ENCODE measurements around the gene PLXNB2. TPM values are rescaled to one million over a fixed set of nuclear protein-coding genes. Genes with fewer than 3 reads are reported as not detected.

Gene PLXNB2
- total RNA-seq, 3 donors from 2014 or later = 4.0 to 4.8 (median 4.7) TPM

DNA sequence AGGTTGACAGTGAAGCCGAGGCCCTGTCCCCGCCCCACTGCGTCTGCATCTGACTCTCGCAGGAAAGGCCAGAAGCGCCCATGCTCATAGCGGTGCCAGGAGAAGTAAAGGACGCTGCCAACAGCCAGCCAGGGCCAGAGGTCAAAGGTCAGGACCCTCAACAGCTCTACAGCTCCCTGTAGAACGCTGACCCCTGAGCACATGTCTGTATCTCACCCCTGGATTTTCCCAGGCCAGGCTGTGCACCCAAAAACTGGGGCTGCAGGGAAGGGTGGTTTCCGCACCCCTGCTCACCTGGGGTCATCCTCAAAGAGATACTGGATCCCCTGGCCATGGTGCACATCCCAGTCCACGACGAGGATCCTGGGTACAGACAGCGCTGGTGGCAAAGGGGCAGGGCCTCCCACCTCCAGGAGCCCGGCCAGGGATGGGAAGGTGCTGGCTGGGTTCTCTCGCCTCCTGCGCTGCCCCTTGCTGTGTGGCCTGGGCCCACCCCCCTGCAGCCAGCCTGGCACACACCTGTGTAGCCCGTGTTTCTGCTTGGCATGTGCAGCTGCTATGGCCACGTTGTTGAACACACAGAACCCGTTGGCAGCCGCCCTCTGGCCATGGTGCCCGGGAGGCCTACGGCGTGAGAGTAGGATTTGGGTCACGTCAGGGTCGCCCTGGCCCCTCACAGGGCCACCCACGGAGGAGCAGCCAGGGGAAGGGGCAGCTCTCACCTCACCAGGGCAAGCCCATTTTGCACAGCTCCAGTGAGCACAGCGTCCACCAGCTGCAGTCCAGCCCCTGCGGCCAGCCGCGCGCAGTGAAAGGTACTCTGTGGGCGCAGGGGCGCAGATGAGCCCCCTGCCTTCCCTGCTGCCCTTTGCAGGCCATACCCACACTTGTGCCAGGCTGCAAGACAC lies 57.9 kb downstream of the PLXNB2 start:
- H3K4me3 Mint-ChIP-seq = peak overlapping the region; percentile 78
- DNase-seq (no peak), ATAC-seq (no peak)

DNA sequence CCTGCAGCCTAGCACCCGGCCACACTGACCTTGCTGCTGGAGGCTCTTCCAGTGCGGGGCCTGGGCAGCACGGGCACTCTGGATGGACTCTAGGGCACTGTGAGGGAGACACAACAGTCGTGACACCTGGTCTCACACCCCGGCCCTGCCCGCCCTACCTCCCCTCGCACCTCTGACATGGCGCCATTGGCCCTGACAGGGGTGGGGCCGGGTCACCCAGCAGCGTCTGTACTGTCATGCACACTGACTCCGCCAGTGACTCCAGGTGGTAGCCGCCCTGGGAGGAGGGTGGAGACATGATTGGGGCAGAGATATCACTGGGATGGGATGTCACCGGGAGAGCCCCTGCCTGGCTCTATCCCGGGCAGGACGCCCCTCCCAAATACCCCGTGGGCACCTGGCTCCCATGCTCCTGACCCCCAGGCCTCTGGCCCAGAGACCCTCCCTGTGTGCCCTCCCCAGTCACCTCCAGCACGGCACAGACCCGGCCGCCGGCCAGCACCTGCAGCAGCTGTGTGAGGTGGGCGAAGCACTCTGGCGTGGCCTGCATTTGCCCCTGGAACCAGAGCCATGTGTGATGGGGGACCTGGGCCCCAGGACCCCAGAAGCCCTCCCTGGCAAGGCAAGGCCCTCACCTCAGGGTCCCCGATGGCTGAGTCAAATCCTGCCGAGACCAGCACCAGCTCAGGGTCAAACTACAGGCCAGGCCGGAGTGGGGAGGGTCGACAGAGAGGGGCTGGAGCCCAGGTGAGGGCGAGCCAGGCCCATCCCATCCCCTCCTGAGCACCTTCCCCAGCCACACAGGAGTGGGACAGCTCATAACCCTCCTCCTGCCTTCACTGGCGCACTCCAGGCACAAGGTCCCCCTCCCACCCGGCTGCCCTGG lies 59.0 kb downstream of the PLXNB2 start:
- DNase-seq = no peak
- no peaks in the 10 kb centered on the region for H3K9me3 Mint-ChIP-seq
- ATAC-seq = no peak
- H3K4me1 Mint-ChIP-seq (ENCODE audit: low read depth) = peaks cover 27% of the 10 kb centered on the region
- peaks cover 2% of the 10 kb centered on the region for H3K36me3 Mint-ChIP-seq (ENCODE audit: insufficient read depth)
- H3K27me3 Mint-ChIP-seq (ENCODE audit: low read depth) = no peaks in the 10 kb centered on the region
- no peak overlapping the region for H3K4me3 Mint-ChIP-seq

More for the DNA sequence above, 57.9 kb downstream of the PLXNB2 start:
- peaks cover 22% of the 10 kb centered on the region for H3K4me1 Mint-ChIP-seq (ENCODE audit: low read depth)
- peaks cover 2% of the 10 kb centered on the region for H3K36me3 Mint-ChIP-seq (ENCODE audit: insufficient read depth)
- no peaks in the 10 kb centered on the region for H3K9me3 Mint-ChIP-seq
- H3K27me3 Mint-ChIP-seq (ENCODE audit: low read depth) = no peaks in the 10 kb centered on the region

DNA sequence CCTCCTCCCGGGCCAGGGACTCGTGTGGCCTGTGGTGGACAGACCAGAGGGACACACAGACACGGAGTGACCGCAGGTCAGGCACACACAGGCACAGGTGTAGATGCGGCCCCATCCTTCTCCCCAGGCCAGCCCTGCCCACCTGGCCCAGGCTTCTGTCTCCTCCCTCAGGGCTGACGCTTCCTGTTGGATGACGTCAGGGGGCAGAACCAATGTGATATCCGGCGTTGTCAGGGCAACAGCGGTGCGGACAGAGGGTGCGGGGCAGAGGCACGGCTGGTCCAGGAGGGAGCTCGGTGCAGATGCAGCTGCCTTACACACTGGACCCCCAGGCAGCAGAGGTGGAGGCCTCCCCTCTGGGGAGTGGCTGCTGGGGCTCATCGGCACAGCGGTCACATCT lies 59.7 kb downstream of the PLXNB2 start:
- Mint-ChIP-seq H3K4me3 (peak overlapping the region; percentile 40), H3K9me3 (no peaks in the 10 kb centered on the region), H3K36me3 (ENCODE audit: insufficient read depth) (peaks cover 2% of the 10 kb centered on the region), H3K4me1 (ENCODE audit: low read depth) (peaks cover 30% of the 10 kb centered on the region), H3K27me3 (ENCODE audit: low read depth) (no peaks in the 10 kb centered on the region)
- DNase-seq (no peak), ATAC-seq (no peak)

DNA sequence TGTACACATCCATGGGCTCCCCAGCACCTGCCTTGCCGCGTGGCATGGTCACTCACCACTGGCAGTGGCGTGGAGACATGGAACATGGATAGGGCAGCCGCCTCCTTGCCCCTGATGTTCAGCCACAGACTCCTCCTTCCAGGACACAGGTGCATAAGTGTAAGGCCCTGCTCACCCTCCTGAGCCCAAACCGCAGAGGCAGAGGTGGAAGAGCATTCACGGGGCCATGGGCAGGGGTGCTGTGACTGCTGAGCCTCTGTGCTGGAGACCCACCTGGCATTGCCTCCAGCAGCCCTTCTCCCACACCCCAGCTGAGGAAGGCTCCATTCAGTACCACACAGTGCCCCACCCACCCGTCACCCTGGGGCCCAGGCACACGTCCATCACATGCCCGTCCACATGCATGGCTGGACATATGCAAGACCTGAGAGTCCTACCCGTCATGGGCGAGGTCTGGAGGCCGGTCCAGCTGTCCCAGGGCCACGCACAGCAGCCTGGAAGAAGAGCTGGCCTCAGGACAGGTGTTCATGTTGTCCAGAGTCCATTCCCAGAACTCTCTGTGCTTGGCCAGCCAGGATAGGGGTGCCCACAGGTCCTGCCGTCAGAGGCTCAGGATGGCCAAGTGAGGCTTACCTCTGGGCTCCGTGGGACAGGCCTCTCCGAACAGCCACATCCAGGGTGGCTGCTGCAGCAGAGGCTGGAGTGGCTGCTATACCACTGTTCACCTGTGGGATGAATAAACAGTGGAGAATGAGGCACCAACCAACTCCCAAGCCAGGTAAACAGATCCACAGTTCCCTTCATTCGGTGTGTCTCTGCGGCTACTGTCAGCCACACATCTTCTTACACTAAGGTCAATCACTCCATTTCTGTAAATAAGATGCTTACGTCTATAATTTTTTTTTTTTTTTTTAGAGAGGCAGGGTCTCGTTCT lies 60.9 kb downstream of the PLXNB2 start:
- Mint-ChIP-seq H3K4me3 (peak overlapping the region; percentile 100), H3K36me3 (ENCODE audit: insufficient read depth) (peaks cover 2% of the 10 kb centered on the region), H3K9me3 (no peaks in the 10 kb centered on the region), H3K4me1 (ENCODE audit: low read depth) (peaks cover 38% of the 10 kb centered on the region), H3K27me3 (ENCODE audit: low read depth) (no peaks in the 10 kb centered on the region)
- no peak for ATAC-seq
- no peak for DNase-seq

DNA sequence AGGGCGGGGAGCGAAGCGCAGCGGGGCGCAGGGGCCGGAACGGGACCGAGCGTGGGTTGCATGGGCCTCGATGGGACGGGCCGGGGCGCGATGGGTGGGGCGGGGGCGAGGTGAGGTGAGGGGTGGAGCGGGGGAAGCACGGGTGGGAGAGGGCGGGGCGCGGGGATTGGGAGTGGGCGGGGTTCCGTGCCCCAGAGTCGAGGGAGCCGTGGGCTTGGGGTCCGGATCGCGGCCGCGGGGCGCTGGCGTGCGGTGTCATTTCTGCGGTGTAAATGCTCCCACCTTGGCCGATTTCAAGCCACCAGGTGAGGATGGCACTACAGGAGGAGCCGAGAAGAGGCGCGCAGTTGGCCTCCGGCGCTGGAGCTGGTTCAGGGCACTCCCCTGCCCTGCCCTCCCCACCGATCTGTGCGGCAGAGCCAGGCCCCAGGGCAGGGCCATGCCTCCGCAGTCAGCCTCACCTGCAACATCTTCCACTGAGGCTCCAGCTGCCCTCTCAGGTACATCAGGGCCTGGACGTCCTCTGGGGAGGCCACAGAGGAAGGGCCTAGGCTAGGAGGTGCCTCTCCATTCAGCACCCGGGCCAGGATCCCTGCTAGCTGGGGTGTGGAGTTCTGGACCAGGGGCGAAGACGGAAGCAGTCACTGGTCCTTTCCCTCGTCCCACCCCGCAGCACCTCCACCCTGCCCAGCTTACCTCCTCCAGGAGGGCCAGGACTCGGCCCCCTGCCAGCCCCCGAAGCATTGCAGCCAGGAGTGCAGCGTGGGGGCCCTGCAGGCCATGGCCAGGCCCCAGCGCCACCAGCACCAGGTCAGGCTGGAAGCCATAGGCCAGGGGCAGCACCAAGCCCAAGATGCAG lies 62.0 kb downstream of the PLXNB2 start:
- ATAC-seq = peak; percentile 9 to 33

DNA sequence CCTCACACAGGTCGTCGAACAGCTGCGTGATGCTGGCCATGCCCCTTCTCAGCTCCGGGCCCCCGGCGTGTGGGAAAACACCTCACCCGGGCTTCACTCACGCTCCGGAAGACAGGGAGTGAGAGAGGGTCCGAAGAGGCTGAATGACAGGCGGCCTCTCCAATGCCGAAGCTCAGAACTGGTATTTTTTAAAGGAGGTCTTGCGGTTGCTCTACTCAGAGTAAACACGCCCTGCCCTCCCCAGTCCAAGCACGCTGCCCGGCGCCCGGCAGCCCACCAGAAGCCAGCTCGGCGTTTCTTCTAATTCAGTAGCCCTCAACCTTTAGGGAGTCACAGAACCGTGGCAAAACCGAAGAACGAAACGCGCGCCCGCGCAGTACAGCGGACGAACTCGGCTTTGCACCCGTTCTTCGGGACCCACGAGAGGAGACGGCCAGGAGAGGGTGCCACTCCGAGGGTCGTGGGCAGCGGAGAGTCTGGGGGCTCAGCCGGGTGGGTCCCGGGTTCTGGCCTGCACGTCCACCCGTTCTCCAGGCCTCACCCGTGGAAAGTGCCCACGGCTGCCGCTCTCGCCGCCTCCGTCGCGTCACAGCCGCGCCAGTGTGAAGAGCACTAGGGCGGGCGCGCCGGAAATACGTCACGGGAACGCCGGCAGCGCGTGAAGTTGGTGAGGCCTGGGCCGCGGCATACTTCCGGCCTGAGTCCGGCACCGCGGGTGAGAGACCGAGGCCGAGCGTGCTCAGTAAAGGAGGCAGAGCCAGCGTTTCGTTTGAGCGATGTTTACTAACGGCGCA lies 62.8 kb downstream of the PLXNB2 start, which contains the start of gene TUBGCP6:
Gene TUBGCP6 (minus strand): TSS at position 604 of the 794 bp plus-strand sequence. CDS start 564 bp downstream, at position 40.
- ATAC-seq (peak; percentile 89 to 90), DNase-seq (peak; percentile 89)
- Mint-ChIP-seq H3K4me3 (peak within 1 kb of the TSS; percentile 100), H3K27me3 (ENCODE audit: low read depth) (no peaks in the 10 kb centered on the region), H3K36me3 (ENCODE audit: insufficient read depth) (peaks cover 6% of the 10 kb centered on the region), H3K4me1 (ENCODE audit: low read depth) (peaks cover 34% of the 10 kb centered on the region), H3K9me3 (no peaks in the 10 kb centered on the region)

More for the DNA sequence above, 62.0 kb downstream of the PLXNB2 start:
- DNase-seq = no peak
- Mint-ChIP-seq H3K9me3 (no peaks in the 10 kb centered on the region), H3K36me3 (ENCODE audit: insufficient read depth) (peaks cover 3% of the 10 kb centered on the region), H3K4me3 (peak overlapping the region; percentile 100), H3K4me1 (ENCODE audit: low read depth) (peaks cover 42% of the 10 kb centered on the region), H3K27me3 (ENCODE audit: low read depth) (no peaks in the 10 kb centered on the region)

DNA sequence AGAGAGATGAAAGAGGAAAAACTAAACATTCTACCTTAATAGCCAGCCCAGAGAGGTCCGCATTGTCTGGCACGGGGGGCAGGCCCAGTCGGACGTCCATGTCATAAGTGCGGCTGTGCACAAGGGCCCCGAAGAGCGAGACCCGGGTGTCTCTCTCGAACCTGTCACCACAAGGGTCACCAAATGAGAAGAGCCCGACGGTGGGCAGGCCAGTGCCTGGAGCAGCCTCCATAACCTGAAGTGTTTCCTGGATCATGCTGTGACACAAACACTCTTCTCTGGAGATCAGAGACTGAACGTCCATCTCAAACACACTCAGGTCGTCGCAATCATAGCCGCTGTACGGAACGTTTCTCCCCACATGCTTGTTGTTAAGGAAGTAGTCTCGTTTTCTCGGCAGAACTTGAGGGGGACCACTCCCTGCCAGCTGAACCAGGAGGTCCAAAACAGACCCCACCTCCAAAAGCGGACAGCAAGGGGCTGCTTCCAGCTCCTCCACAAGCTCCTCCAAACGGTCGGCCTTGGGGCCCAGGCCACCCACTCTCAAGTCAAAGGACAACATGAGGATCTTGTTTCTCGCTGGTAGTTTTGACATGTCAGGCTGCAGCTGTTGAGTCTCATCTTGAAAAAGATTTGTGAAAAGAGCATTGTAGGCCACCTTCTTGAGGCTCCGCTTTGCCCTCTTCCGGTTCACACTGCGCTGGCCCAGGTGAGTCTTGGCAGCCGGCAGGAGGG lies 63.6 kb downstream of the PLXNB2 start:
- no peaks in the 10 kb centered on the region for H3K27me3 Mint-ChIP-seq (ENCODE audit: low read depth)
- no peaks in the 10 kb centered on the region for H3K9me3 Mint-ChIP-seq
- DNase-seq = no peak
- H3K4me1 Mint-ChIP-seq (ENCODE audit: low read depth) = peaks cover 34% of the 10 kb centered on the region
- no peak for ATAC-seq
- H3K4me3 Mint-ChIP-seq = peak overlapping the region; percentile 100
- peaks cover 7% of the 10 kb centered on the region for H3K36me3 Mint-ChIP-seq (ENCODE audit: insufficient read depth)

DNA sequence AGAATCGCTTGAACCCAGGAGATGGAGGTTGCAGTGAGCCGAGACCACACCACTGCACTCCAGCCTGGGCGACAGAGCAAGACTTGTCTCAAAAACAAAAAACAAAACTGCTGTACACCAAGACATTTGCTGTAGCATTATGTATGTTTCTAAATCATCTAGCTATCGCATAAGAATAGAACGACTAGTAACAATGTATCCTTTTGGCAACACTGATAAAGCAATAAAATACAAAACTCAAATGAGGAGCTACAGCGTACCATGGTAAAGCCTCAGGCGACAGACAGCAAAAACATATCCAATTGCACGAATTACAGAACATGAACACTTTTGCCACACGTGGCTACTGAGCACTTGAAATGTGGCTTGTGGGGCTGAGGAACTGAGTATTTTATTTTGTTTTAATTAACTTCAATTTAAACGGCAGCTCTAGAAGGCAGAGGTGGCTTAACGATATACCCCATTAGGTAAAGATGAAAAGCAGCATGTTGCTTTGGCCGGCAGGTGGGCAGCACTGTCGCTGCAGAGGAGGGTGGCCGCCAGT lies 65.0 kb downstream of the PLXNB2 start:
- H3K36me3 Mint-ChIP-seq (ENCODE audit: insufficient read depth) = peaks cover 10% of the 10 kb centered on the region
- peak overlapping the region; percentile 100 for H3K4me3 Mint-ChIP-seq
- DNase-seq = no peak
- H3K9me3 Mint-ChIP-seq = no peaks in the 10 kb centered on the region
- no peaks in the 10 kb centered on the region for H3K27me3 Mint-ChIP-seq (ENCODE audit: low read depth)
- peaks cover 27% of the 10 kb centered on the region for H3K4me1 Mint-ChIP-seq (ENCODE audit: low read depth)
- ATAC-seq = no peak

DNA sequence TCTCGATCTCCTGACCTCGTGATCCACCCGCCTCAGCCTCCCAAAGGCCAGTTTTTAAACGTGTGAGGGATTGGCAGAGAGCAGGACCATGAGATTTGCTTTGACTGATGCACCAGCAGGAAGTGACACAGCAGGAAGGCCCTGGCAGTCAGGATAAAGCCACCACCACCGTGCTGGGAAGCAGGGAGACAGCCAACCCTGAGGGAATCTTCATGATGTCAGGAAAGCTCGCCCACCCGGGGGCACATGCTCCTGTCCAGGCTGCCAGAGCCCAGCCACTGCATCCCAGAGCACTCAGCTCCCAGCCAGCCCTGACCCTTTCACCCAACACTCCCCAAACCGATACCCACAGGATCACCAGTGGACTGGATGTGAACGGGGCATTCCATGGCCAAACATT lies 68.7 kb downstream of the PLXNB2 start:
- Mint-ChIP-seq H3K4me3 (no peak overlapping the region), H3K9me3 (no peaks in the 10 kb centered on the region), H3K36me3 (ENCODE audit: insufficient read depth) (peaks cover 10% of the 10 kb centered on the region), H3K4me1 (ENCODE audit: low read depth) (peaks cover 29% of the 10 kb centered on the region), H3K27me3 (ENCODE audit: low read depth) (no peaks in the 10 kb centered on the region)
- DNase-seq (no peak), ATAC-seq (no peak)

DNA sequence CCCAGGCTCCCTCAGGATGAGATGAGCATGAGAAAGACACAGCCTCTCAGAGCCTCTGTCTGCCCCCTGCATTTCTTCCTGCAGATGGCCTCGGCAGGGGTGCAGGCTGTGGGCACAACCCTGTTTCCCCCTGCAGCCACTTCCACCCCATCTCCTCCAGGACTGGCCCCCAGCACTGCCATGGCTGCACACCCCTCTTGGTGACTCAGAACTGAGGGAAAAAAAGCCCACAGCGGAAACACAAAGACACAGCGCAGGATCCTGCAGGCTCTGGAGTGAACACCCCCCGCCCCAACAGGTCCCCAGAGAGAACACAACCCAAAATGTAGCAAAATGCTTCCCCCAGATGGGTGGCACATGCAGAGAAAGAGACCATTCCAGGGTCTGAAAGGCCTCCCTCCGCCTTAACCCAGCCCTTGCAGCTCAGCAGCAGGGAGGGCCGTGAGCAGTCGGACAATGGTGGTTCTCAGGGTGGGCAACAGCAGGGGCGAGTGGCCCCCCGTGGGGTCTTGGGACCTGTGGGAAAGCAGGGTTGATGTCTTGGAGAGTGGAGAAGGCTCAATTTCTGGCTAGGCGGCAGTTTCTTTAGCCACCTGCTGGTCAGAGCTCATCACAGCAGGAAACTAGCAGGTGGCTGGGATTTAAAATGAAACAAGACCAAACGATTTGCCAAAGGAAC lies 70.6 kb downstream of the PLXNB2 start:
- Mint-ChIP-seq H3K4me3 (no peak overlapping the region), H3K9me3 (no peaks in the 10 kb centered on the region), H3K27me3 (ENCODE audit: low read depth) (no peaks in the 10 kb centered on the region), H3K4me1 (ENCODE audit: low read depth) (peaks cover 17% of the 10 kb centered on the region), H3K36me3 (ENCODE audit: insufficient read depth) (peaks cover 10% of the 10 kb centered on the region)
- no peak for DNase-seq
- peak in 1 of 2 donors; percentile 23 for ATAC-seq

DNA sequence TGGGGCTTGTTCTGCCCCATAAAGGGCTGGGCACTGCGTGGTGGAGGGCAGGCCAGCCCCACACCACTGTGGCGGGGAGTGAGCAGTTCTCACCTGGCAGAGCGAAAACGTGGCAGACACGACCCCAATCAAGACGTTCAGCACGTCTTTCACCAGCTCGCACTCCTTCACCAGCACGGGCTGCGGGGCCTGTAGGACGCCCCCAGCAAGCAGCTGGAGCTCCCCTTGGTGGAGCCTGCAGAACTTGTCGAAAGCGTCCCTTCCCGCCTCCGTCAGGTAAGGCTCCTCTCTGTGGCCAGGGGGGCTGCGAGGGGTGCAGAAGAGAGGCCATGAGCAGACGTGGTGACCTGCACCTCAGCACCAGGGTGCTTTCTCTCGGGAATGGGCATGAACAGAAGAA lies 74.2 kb downstream of the PLXNB2 start:
- H3K36me3 Mint-ChIP-seq (ENCODE audit: insufficient read depth) = peaks cover 10% of the 10 kb centered on the region
- H3K27me3 Mint-ChIP-seq (ENCODE audit: low read depth) = no peaks in the 10 kb centered on the region
- ATAC-seq = no peak
- no peak for DNase-seq
- H3K4me3 Mint-ChIP-seq = no peak overlapping the region
- H3K4me1 Mint-ChIP-seq (ENCODE audit: low read depth) = peaks cover 9% of the 10 kb centered on the region
- no peaks in the 10 kb centered on the region for H3K9me3 Mint-ChIP-seq

Measured in activated T-cell treated with anti-CD3 and anti-CD28 coated beads, Interleukin-2, amount 50 U/mL, for 4 hours (primary cell).